HG03469 (cell line): Measurements from ENCODE around the gene GATAD2B.
"Not testable (repeated sequence)": the region's sequence is repeated elsewhere in the genome, so short reads cannot be mapped to it uniquely, and the experiment has no call there.

Source experiments
- ATAC-seq: cut with Tn5 transposase; IDR thresholded peaks from one replicate; pipeline ENCODE4 v1.9.1; 2021; ENCODE audit warnings: mild to moderate bottlenecking, moderate library complexity, moderate number of reproducible peaks; ENCODE audit not compliant: unreplicated experiment

The GATAD2B gene

DNA sequence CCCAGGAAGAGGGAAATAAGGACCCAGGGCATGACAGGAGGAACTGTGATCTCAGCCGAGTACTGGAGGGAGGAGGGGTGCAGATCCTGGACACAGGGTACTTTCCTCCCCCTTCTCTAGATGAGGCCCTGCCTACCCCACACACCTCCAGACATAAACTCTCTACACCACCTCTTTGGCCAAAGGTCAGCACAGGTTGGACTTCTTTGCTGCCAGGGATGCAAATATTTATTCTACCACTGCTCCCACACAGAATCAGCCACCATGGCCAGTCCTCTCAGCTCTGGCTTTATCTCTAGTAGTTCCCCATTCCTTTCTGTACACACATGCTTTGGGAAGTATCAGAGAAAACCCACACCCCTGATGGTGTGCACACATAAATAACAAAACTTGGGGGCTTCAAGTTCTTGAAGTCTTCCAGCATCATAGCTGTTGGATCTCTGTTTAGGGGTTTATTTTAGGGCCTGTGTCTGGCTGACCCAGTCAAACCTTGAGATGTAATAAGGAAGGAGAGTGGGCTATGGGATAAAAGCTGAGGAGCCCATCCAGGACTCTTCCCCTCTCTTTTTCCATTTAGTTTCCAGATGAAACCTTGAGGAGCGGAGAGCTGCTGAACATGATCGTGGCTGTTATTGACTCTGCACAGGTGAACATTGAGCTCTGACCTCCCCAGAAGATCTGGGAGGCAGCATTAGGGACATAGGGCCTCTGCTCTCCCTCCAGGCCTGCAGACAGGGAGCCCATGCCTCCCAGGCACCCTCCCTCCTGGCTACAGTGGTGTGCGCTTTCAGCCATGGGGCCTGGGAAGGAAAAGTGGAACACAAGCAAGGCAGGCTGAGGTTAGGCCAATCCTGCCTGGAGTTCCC, 154.2 kb downstream of the GATAD2B start:
- ATAC-seq = no peak

DNA sequence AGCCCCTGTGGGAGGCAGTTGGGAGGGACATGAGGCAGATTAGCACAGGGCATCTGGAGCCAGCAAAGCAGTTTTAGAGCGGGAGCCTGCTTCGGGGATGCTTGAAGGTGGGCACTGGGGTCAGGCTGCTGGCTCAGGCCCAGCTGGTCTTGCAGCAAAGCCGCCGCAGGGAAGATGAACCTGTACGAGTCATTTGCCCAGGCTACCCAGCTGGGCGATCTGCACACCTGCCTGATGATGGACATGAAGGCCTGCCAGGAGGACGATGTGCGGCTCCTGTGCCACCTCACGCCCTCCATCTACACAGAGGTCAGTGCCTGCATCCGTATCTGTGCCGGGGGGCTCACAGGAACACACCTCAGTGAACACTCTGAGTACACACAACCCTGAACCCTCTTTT, 155.3 kb downstream of the GATAD2B start:
- no peak for ATAC-seq

DNA sequence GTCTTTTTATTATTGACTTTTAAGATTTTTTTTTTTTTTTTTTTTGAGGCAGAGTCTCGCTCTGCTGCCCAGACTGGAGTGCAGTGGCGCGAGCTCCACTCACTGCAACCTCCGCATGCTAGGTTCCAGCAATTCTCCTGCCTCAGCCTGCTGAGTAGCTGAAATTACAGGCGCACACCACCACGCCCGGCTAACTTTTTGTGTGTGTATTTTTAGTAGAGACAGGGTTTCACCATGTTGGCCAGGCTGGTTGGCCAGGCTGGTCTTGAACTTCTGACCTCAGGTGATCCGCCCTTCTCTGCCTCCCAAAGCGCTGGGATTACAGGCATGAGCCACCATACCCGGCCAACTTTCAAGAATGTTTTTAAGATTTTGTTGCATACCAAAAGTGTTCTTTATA, 156.1 kb downstream of the GATAD2B start:
- not testable (repeated sequence) for ATAC-seq

DNA sequence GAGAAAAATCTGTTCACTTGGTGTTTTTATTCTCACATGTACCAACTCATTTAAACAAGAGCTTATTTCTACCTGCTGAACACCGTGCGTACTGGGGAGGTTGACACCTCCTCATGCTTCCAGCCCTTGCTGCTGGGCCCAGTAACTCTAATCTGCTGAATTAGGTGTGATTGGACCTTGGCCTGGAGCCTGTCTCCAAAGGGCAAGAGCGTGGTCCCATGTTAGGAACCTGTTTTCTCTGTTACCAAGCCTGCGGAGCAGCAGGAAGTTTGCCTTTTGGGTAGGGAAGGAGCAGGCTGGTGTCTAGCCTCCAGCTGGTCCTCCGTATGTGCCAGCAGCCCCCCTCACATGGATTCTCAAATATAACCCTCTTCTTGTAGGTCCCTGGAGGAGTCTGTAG, 158.5 kb downstream of the GATAD2B start:
- ATAC-seq = no peak

DNA sequence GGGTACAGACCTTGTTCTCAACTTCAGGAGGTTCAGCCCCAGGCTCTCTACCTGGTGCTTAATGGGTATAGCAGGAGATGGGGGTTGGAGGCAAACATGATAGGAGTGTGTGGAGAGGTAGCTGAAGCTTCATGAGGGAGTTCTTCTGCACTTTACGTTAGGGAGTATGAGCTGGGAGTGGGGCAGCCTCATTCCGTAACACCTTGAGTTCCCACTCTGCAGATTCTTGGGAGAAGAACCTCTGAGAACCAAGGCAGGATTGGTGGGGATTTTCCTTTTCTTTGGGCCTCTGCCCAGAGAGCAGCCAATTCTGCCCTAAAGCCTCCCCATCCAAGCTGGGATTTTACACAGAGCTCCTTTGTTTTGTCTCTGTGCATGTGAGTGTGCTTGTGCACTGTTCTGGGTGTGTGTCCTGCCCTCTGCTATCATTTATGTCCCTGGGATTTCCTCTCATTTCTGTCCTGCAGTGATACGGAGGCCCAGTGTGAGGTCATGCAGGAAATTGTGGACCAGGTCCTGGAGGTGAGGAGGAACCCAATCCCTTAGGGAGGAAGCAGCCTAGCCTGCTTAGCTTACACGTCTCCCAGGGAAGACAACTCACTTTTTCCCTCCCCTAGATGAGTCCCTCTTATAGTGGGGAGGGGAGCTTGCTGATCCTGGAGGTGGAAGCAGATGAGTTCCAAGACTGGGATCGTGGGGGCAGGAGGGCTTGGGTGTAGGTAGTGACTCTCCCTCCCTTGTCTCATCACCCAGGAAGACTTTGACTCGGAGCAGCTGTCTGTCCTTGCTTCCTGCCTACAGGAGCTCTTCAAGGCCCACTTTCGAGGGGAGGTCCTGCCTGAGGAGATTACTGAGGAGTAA, 159.2 kb downstream of the GATAD2B start:
- ATAC-seq = no peak

DNA sequence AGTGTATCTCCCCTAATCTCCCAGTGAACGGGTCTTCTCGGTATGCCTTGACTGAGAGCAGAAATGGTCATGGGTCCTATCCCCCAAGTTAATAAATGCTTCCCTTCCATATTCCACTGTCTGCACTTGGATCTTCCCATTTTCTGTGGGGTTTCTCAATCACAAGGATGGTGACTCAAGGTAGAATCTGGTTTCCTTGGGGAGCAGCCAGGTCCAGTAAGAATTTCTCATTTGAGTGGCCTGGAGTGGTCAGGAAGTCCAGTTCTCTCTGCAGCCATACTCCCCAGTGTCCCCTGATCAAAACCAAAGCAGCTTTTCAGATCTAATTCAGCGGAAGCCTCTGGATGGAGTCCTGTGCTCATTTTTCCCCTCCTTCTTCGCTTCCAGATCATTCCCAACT, 162.3 kb downstream of the GATAD2B start:
- ATAC-seq = no peak
